DOHH2 (cell line): ENCODE results near the gene MVB12B.

Experiments used
- H3F3A ChIP-seq: fragments of 200-600 bp; sonication (generic), shearing (Covaris generic); 2 replicates; pipeline ENCODE4 v1.6.0; 2016; ENCODE audit warnings: antibody characterized with exemption, mild to moderate bottlenecking; ENCODE audit not compliant: control insufficient read depth, insufficient read depth
- H3K27ac ChIP-seq: fragments of 200-600 bp; sonication (generic); 2 replicates; pipeline ENCODE4 v1.5.1; 2014; ENCODE audit warnings: low read depth, mild to moderate bottlenecking, low read length, moderate library complexity
- H3K27me3 ChIP-seq: fragments of 200-600 bp; sonication (generic); 2 replicates; pipeline ENCODE4 v1.6.1; 2014; ENCODE audit warnings: mild to moderate bottlenecking, low read length, mixed read lengths; ENCODE audit not compliant: control insufficient read depth
- H3K36me3 ChIP-seq: fragments of 200-600 bp; sonication (generic); 2 replicates; pipeline ENCODE4 v1.6.1; 2014; ENCODE audit warnings: mild to moderate bottlenecking, low read length, moderate library complexity, mixed read lengths; ENCODE audit not compliant: control insufficient read depth
- H3K4me1 ChIP-seq: fragments of 200-600 bp; sonication (generic); 2 replicates; pipeline ENCODE4 v1.6.1; 2014; ENCODE audit warnings: mild to moderate bottlenecking, low read length, mixed read lengths; ENCODE audit not compliant: control insufficient read depth
- H3K4me2 ChIP-seq: fragments of 200-600 bp; sonication (generic); 2 replicates; pipeline ENCODE4 v1.6.0; 2014; ENCODE audit warnings: mild to moderate bottlenecking, low read length, moderate library complexity
- H3K4me3 ChIP-seq: fragments of 200-600 bp; sonication (generic); 2 replicates; pipeline ENCODE4 v1.5.1; 2014; ENCODE audit warnings: mild to moderate bottlenecking, low read length, mixed read lengths
- H3K79me2 ChIP-seq: fragments of 200-600 bp; sonication (generic); 2 replicates; pipeline ENCODE4 v1.6.1; 2014; ENCODE audit warnings: mild to moderate bottlenecking, low read length, mixed read lengths; ENCODE audit not compliant: control insufficient read depth
- H3K9me2 ChIP-seq: fragments of 200-600 bp; sonication (generic); replicated peaks from 2 replicates; pipeline ENCODE4 v1.6.1; 2014; ENCODE audit warnings: mild to moderate bottlenecking, low read length, mixed read lengths; ENCODE audit not compliant: control insufficient read depth
- H3K9me3 ChIP-seq: fragments of 200-600 bp; sonication (generic); 2 replicates; pipeline ENCODE4 v1.6.1; 2014; ENCODE audit warnings: antibody characterized with exemption, low read length, mixed read lengths; ENCODE audit not compliant: control insufficient read depth, insufficient read depth
- H4K20me1 ChIP-seq: fragments of 200-600 bp; sonication (generic); 2 replicates; pipeline ENCODE4 v1.6.0; 2014; ENCODE audit warnings: low read depth, mild to moderate bottlenecking, antibody characterized with exemption, low read length, moderate library complexity; ENCODE audit not compliant: control insufficient read depth, insufficient read depth
- EZH2phosphoT487 ChIP-seq: fragments of 200-600 bp; sonication (generic); IDR thresholded peaks from 2 replicates; pipeline ENCODE4 v1.6.1; 2017; ENCODE audit warnings: borderline replicate concordance, mild to moderate bottlenecking, antibody characterized with exemption, low read length, moderate library complexity, mixed read lengths
- TF ChIP-seq, protein P1 (sequence below): fragments of 200-600 bp; sonication (generic); IDR thresholded peaks from one replicate; pipeline ENCODE4 v1.5.1; 2014; ENCODE audit warnings: antibody characterized with exemption, mild to moderate bottlenecking, low read depth, low read length; ENCODE audit not compliant: poor library complexity, severe bottlenecking

Gene MVB12B

DNA sequence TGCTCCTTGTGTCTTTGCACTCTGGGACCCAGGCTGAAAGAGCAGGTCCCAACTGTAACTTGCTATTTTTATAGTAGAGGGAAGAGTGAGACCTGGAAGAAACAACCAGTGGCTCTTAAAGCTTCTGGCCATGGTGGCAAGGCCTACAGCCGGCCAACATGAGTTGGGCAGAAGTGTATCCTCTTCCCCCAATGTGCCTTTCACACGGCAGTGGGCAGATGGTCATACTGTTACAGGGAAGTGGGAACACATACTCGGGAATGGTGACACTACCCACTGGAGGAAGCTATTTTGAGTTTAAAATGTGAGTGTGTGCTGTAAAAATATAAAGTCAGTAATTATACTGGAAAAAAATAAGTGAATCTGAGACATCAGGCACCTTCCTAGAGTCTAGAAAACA lies 116.0 kb downstream of the MVB12B start:
- no peaks in the 10 kb centered on the region for H3K36me3 ChIP-seq
- no peaks in the 10 kb centered on the region for H3K79me2 ChIP-seq
- H3K9me2 ChIP-seq: no peaks in the 10 kb centered on the region
- no peak overlapping the region for H3K4me2 ChIP-seq
- H3F3A ChIP-seq: no peaks in the 10 kb centered on the region
- no peaks in the 10 kb centered on the region for H3K4me1 ChIP-seq
- TF ChIP-seq, protein P1, sequence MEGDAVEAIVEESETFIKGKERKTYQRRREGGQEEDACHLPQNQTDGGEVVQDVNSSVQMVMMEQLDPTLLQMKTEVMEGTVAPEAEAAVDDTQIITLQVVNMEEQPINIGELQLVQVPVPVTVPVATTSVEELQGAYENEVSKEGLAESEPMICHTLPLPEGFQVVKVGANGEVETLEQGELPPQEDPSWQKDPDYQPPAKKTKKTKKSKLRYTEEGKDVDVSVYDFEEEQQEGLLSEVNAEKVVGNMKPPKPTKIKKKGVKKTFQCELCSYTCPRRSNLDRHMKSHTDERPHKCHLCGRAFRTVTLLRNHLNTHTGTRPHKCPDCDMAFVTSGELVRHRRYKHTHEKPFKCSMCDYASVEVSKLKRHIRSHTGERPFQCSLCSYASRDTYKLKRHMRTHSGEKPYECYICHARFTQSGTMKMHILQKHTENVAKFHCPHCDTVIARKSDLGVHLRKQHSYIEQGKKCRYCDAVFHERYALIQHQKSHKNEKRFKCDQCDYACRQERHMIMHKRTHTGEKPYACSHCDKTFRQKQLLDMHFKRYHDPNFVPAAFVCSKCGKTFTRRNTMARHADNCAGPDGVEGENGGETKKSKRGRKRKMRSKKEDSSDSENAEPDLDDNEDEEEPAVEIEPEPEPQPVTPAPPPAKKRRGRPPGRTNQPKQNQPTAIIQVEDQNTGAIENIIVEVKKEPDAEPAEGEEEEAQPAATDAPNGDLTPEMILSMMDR: no peak
- no peak for TF ChIP-seq EZH2phosphoT487
- H3K27ac ChIP-seq: no peak overlapping the region
- H3K9me3 ChIP-seq: no peaks in the 10 kb centered on the region
- H3K4me3 ChIP-seq: no peak overlapping the region
- H4K20me1 ChIP-seq: no peaks in the 10 kb centered on the region
- peaks cover 7% of the 10 kb centered on the region for H3K27me3 ChIP-seq

DNA sequence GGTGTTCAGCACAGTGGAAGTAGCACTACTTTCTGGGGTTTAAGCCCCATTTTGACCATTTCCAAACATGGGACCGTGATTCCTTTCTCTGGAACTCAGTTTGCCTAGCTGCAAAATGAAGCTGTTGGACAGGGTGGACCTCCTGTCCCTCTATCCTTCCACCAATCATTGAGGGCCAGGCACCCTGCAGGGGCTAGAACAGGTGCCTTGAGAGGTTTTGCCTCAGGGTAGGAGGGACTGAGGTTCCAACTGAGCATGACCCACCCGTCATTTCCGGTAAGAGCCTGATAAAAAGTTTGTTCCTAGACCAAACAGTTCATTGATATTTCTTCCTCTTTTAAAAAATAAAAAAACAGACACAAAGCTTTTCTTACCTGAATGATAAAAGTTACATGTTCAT lies 116.5 kb downstream of the MVB12B start:
- TF ChIP-seq, protein P1: no peak
- no peak for TF ChIP-seq EZH2phosphoT487
- Histone ChIP-seq H3F3A (no peaks in the 10 kb centered on the region), H3K4me1 (no peaks in the 10 kb centered on the region), H3K9me3 (no peaks in the 10 kb centered on the region), H3K36me3 (no peaks in the 10 kb centered on the region), H3K27ac (no peak overlapping the region), H3K4me2 (no peak overlapping the region), H3K9me2 (no peaks in the 10 kb centered on the region), H3K27me3 (peaks cover 11% of the 10 kb centered on the region), H3K79me2 (no peaks in the 10 kb centered on the region), H3K4me3 (no peak overlapping the region), H4K20me1 (no peaks in the 10 kb centered on the region)

DNA sequence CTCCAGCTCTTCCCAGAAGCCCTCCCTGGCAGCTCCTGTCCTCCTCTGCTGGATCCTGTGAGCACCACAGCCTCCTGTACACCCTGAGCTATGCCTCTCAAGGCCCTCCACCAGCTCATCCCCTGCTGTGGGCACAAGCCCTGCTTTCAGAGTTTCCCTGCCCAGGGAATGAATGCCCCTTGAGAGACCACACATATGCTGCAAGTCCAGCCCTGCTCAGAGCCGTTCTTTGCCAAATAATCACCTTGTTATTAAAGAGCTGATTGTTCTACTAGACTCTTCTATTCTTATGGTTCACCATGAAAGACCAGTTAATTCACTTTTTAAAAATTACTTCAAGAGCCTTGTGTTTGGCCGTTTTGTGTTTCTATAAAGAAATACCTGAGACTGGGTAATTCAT lies 121.5 kb downstream of the MVB12B start:
- peaks cover 11% of the 10 kb centered on the region for H3K27me3 ChIP-seq
- TF ChIP-seq, protein P1: no peak
- no peak for TF ChIP-seq EZH2phosphoT487
- H3K27ac ChIP-seq: no peak overlapping the region
- H3K36me3 ChIP-seq: no peaks in the 10 kb centered on the region
- H4K20me1 ChIP-seq: no peaks in the 10 kb centered on the region
- no peaks in the 10 kb centered on the region for H3K9me2 ChIP-seq
- no peak overlapping the region for H3K4me3 ChIP-seq
- H3F3A ChIP-seq: no peaks in the 10 kb centered on the region
- no peaks in the 10 kb centered on the region for H3K79me2 ChIP-seq
- no peaks in the 10 kb centered on the region for H3K9me3 ChIP-seq
- no peaks in the 10 kb centered on the region for H3K4me1 ChIP-seq
- no peak overlapping the region for H3K4me2 ChIP-seq
